Fibroblast of skin of back (primary cell): ENCODE data around the gene JUND.

ENCODE experiments used
- DNase-seq: peaks from one replicate; pipeline ENCODE4 v3.0.0-alpha.2; 2013

JUND gene

DNA sequence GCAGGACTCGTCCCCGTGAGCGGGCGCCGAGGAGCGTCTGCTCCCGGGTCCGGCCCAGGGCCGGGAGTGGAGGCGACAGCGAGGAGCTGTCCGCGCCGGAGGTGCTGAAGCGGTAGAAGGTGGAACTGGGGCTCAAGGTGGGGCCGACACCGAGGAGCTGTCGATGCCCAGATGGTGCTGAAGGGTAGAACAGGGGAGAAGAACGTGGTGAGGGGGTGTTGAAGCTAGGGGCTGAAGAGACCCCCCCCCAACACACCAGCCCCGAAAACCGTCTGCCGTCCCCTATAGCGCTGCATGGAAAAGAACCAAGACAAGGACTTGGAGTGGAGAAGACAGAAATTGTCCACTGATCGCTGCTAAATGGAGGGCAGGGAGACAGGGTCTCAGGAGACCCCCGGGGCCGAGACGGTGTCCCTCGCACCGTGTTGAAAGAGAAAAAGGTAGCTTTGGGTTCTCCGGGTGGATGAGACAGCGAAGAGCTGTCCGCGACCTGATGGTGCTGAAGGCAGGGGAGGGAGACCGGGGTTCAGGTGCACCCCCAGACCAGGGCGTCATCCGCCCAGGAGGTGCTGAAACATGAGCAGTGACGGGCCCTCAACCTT lies 48.1 kb downstream of the JUND start:
- peak; percentile 40 for DNase-seq

GRCh38 chr19:18232540-18233223 lies 48.7 kb downstream of the JUND start:
- DNase-seq, result no peak

DNA sequence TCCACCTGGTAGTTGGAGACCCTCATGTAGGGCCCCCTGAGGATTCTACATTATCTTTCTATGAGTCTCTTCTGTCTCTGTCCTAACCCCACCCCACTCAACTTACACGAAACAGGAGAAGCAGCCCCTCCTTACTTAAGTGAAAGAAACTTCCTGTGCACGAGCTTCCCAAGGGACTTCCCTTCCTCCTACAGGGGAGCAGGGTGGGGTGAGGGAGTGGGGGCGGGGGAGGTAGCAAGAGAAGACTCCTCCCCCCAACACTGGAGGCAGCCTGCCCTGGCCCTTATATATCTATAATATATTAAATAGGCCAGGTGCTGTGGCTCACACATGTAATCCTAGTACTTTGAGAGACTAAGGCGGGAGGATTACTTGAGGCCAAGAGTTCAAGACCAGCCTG lies 49.6 kb downstream of the JUND start:
- DNase-seq, result no peak

- no peak for DNase-seq
These were observed 50.3 kb downstream of the JUND start for GRCh38 chr19:18230941-18231734.

- DNase-seq, result no peak
These were observed 51.5 kb downstream of the JUND start for GRCh38 chr19:18229915-18230314.
